Amniotic stem cell (primary cell): ENCODE measurements around the gene VPS37D.
"Not testable (repeated sequence)": the region's sequence is repeated elsewhere in the genome, so short reads cannot be mapped to it uniquely, and the experiment has no call there.

Experiments
- DNase-seq: peaks from one replicate; lab custom pipeline; 2025; lab: John Stamatoyannopoulos, UW

Gene VPS37D

GRCh38 chr7:73667344-73668102, at the start of gene VPS37D:
Gene VPS37D (plus strand): TSS chr7:73667831. CDS start chr7:73667959, 128 bp downstream.
- peak; percentile 77 for DNase-seq

GRCh38 chr7:73618538-73618937, 49.1 kb upstream of the VPS37D start:
- no peak for DNase-seq

- DNase-seq, result not testable (repeated sequence)
Observed at GRCh38 chr7:73619394-73619793, 48.2 kb upstream of the VPS37D start.

- no peak for DNase-seq
Observed at GRCh38 chr7:73621168-73622063, 46.2 kb upstream of the VPS37D start.

- no peak for DNase-seq
Observed at GRCh38 chr7:73622527-73622908, 45.1 kb upstream of the VPS37D start.

- no peak for DNase-seq
Observed at GRCh38 chr7:73622909-73623797, 44.5 kb upstream of the VPS37D start.

- DNase-seq, result peak; percentile 5
Observed at GRCh38 chr7:73623798-73624668, 43.6 kb upstream of the VPS37D start, which contains the start of gene MLXIPL. Gene MLXIPL (minus strand): TSS chr7:73624522. CDS start chr7:73624492, 30 bp downstream.

GRCh38 chr7:73624669-73625001, 43.0 kb upstream of the VPS37D start:
- no peak for DNase-seq

GRCh38 chr7:73625276-73625675, 42.4 kb upstream of the VPS37D start:
- DNase-seq, result no peak

- DNase-seq, result no peak
Observed at GRCh38 chr7:73626814-73627213, 40.8 kb upstream of the VPS37D start.

GRCh38 chr7:73628504-73628903, 39.1 kb upstream of the VPS37D start:
- DNase-seq, result no peak

GRCh38 chr7:73631558-73631957, 36.1 kb upstream of the VPS37D start:
- no peak for DNase-seq

GRCh38 chr7:73633323-73633722, 34.3 kb upstream of the VPS37D start:
- no peak for DNase-seq

- no peak for DNase-seq
Observed at GRCh38 chr7:73633844-73634243, 33.8 kb upstream of the VPS37D start.

GRCh38 chr7:73635428-73636200, 32.0 kb upstream of the VPS37D start:
- DNase-seq, result no peak

- no peak for DNase-seq
Observed at GRCh38 chr7:73638911-73639310, 28.7 kb upstream of the VPS37D start.

GRCh38 chr7:73642834-73643233, 24.8 kb upstream of the VPS37D start:
- no peak for DNase-seq

GRCh38 chr7:73644688-73645286, 22.8 kb upstream of the VPS37D start:
- DNase-seq, result no peak

- DNase-seq, result no peak
Observed at GRCh38 chr7:73645643-73646174, 21.9 kb upstream of the VPS37D start.
